HG02610 (cell line): Measurements from ENCODE around the gene TAF8.
"Not testable (repeated sequence)": the region's sequence is repeated elsewhere in the genome, so short reads cannot be mapped to it uniquely, and the experiment has no call there.

Experiments
- ATAC-seq: cut with Tn5 transposase; IDR thresholded peaks from one replicate; pipeline ENCODE4 v1.9.1; 2021; ENCODE audit warnings: mild to moderate bottlenecking, moderate library complexity; ENCODE audit not compliant: unreplicated experiment

The TAF8 gene

GRCh38 chr6:42050297-42051267 lies at the start of gene TAF8:
Gene TAF8 (plus strand): TSS chr6:42050524. CDS start chr6:42050542, 18 bp downstream.
- ATAC-seq = peak; percentile 74

DNA sequence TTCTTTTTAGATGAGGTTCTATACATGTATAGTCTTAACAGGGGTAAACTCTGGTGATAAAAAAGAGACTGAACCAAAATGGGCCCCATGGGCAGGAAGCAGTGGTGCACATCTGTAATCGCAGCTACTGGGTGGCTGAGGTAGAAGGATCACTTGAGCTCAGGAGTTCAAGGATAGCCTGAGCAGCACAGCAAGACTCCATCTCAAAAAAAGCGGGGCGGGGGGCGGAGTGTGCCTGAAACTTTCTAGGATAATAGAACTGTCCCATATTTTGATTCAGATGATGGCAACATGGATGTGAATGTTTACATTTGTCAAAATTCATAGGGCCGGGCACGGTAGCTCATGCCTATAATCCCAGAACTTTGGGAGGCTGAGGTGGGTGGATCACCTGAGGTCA lies 48.8 kb upstream of the TAF8 start:
- no peak for ATAC-seq

DNA sequence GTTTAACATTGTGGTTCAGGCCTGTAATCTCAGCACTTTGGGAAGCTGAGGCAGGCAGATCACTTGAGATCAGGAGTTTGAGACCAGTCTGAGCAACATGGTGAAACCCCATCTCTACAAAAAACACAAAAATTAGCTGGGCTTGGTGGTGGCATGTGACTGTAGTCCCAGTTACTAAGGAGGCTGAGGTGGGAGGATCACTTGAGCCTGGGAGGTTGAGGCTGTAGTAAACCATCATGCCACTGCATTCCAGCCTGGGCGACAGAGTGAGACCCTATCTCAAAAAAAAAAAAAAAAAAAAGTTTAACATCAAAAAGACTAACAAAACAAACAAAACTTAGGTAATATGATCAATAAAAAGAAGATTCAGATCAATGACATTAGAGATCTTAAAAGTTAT lies 46.7 kb upstream of the TAF8 start:
- not testable (repeated sequence) for ATAC-seq

DNA sequence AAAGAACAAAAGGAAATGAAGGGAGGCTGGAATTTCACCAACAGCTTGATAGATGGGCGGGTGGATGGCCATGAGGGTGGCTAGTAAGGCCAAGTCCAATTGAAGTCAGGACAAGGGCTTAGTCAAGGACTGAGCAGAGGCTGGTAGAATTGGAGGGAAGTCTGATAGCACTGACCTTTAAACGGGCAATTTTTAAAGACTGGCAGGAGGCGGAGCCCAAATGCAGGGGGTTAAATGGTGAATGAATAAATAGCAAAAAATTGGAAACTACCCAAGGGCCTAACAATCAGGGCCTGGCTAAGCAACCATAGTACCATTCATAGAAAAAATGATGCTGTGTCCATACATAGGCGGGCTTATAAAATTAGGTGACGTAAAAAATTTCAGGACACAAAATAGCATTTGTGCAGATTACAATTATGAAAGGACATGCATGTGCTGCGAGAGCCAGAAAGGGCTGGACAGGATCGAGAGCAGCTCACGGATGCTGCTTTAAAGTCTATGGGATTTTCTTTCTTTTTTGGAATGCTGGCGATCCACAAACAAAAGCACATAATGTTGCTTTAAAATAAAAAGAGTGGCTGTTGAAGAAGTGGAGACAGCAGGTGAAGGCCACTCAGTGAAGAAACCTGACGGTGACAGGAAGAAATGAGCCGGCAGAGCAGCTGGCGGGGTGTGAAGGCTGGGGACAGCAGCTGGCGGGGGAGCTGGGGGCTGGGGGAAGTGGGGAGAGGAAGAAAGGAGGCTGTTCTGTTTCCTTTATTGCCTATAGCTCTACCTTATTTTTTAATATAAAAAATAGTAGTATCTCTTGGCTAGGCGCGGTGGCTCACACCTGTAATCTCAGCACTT lies 42.8 kb upstream of the TAF8 start:
- ATAC-seq = no peak

- ATAC-seq = not testable (repeated sequence)
These were observed 42.2 kb upstream of the TAF8 start for GRCh38 chr6:42008138-42008528.

DNA sequence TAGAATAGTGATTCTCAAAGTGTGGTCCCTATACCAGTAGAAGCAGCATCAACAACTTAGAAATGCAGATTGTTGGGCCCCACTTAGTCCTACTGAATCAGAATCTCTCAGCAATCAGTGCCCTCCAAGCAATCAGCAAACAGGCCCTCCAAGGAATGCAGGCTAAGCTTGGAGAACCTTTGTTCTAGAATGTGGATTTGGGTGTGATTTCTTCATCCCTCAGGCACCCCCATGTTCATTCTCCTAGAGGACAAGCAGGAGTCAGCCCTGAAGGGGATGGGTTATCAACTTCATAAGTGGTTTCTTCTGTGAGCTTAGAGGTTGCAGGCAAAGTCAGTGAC lies 40.5 kb upstream of the TAF8 start:
- ATAC-seq = no peak

DNA sequence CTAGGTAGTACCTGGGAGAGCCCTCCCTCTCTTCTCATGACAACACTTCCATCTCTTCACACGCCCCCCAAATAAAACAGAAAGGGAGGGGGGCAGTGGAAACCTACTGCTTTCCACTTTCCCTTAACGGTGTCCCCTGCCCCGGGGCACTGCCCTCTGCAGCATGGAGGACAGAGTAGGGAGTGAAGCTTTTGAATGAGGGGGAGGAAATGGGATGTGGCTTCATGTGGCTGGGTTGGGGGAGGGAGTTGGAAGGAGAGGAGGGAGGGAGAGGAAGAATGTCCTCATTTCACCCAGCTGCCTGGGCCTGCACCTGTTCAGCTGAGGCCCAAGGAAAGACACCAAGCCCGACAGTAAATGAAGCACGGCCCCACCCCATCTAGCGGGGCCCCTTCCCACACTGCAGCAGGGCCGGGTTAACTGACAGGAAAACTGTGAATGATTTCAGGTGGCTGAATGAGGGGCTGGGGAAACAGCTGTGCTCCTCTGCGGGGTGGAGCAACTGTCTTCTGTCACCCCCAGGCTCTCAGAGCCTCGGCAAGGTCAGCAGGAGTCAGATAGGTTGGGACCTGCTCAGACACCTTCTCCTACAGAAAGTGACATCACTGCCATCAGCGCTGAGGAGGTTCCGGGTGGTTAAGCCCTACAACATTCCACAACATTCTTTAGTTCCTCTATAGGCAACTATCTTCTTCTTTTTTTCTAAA lies 40.0 kb upstream of the TAF8 start:
- peak; percentile 44 for ATAC-seq

GRCh38 chr6:42010909-42011308 lies 39.4 kb upstream of the TAF8 start:
- no peak for ATAC-seq

GRCh38 chr6:42012501-42013133 lies 37.7 kb upstream of the TAF8 start:
- ATAC-seq = no peak

- no peak for ATAC-seq
These were observed 37.2 kb upstream of the TAF8 start for GRCh38 chr6:42013134-42013516.

- ATAC-seq = no peak
These were observed 33.2 kb upstream of the TAF8 start for GRCh38 chr6:42017021-42017643.

DNA sequence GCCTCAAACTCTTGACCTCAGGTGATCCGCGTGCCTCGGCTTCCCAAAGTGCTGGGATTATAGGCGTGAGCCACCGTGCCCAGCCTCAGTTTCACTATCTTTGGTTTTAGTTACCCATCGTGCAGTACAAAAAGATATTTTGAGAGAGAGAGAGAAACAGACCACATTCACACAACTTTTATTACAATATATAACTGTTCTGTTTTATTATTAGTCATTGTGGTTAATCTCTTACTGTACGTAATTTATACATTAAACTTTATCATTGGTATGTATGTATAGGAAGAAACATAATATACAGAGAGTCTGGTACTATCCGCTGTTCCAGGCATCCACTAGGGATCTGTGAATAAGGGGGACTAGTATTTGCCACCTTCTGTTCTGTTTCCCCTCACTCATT lies 29.4 kb upstream of the TAF8 start:
- ATAC-seq = no peak

GRCh38 chr6:42021847-42022754 lies 28.2 kb upstream of the TAF8 start:
- ATAC-seq = no peak

- no peak for ATAC-seq
These were observed 27.5 kb upstream of the TAF8 start for GRCh38 chr6:42022755-42023384.

DNA sequence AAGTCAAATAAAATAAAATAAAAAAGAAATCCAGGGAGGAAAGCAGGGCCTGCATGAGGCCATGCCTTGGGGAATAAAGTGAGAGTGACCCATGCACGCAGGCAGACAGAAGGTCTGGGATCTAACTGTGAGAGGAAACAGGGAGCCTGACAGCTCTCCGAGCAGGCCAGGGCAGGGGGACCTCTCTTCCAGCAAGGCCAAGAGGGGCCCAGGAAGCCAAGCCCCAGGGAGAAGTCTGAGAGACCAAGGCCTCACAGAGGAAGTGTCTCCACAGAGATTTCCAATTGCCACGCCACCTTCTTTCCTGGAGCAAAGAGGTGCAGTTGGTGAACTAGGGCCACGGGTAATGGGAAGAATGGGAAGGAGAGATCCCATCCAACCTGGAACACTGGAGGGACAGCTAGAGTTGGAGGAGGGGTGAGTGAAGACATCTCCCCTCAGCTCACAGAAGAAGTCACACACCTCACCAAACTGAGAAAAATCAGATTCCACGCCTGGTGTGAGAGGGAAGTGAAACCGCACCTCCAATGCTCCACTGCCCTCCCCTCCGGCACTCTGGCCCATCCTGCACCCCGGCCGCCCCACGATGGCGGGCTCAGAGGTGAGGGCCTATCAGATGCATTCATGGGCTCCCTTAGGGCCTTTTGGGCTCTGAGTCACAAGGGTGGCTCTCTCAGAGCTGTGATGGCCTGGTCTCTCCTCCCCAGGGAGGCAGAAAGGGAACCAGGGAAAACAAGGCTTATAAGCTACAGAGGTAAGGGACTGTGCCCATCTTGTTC lies 25.1 kb upstream of the TAF8 start:
- peak; percentile 76 for ATAC-seq

GRCh38 chr6:42025845-42026243 lies 24.5 kb upstream of the TAF8 start:
- ATAC-seq = peak; percentile 32

DNA sequence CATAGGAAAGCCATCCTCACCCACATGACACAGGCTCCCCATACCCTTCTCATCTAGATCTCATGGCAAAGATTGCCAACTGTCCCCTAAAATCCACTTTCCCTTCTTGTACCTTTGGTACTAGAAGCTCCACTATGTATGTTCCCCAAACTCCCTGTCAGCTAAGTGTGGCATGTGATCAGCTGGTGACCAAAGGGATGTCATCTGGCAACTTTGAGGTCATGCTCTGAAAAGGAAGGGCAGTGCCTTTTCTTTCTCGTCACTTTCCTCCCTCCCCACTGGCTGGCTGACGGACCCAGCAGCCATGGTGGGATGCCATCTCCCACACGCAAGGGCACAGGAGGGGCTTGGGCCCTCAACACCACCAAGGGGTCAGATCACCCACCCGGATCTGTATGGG lies 23.8 kb upstream of the TAF8 start:
- no peak for ATAC-seq
